ENCODE data around the gene MYG1. TPM values are rescaled to one million over a fixed set of nuclear protein-coding genes. Genes with fewer than 3 reads are reported as not detected.

MYG1 gene, protein sequence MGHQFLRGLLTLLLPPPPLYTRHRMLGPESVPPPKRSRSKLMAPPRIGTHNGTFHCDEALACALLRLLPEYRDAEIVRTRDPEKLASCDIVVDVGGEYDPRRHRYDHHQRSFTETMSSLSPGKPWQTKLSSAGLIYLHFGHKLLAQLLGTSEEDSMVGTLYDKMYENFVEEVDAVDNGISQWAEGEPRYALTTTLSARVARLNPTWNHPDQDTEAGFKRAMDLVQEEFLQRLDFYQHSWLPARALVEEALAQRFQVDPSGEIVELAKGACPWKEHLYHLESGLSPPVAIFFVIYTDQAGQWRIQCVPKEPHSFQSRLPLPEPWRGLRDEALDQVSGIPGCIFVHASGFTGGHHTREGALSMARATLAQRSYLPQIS
- 27.5 TPM for total RNA-seq

DNA sequence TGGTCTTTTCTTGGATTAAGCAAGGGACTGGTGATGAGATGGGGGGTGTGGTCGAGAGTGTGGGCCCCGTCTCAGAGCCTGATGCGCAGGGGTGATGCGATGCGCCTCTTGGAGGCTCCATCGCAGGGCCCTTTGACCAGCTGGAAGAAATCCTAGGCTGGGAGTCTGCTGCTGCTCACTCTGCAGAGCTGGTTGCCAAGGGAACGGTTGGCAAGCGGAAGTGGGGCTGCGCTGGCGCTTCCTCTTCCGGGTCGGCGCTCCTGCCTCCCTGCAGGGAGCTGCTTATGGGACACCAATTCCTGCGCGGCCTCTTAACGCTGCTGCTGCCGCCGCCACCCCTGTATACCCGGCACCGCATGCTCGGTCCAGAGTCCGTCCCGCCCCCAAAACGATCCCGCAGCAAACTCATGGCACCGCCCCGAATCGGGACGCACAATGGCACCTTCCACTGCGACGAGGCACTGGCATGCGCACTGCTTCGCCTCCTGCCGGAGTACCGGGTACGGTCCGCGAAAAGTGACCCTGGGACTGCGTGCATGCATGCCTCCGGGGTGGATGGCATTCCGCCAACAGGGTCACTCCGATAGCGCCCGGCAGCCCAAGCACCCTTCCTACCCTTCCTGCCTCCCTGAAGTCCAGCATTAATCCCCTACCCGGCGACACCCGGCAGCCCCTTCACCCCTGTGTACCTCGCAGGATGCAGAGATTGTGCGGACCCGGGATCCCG lies at the start of gene MYG1:
Gene MYG1, plus strand, starts transcription at position 242 of the 727 bp plus-strand sequence. Its CDS starts 43 bp downstream, at position 285.
- DNase-seq (ENCODE audit: low spot score in 2 of 2): peak; percentile 25 to 90
- intact Hi-C loops (cut with DNase I): loop anchor here (1.0 to 5.0 kb wide), 2 partner anchors 22 to 67 kb away; partner anchors contain the start of genes AAAS and RARG
- TF ChIP-seq, protein P1, sequence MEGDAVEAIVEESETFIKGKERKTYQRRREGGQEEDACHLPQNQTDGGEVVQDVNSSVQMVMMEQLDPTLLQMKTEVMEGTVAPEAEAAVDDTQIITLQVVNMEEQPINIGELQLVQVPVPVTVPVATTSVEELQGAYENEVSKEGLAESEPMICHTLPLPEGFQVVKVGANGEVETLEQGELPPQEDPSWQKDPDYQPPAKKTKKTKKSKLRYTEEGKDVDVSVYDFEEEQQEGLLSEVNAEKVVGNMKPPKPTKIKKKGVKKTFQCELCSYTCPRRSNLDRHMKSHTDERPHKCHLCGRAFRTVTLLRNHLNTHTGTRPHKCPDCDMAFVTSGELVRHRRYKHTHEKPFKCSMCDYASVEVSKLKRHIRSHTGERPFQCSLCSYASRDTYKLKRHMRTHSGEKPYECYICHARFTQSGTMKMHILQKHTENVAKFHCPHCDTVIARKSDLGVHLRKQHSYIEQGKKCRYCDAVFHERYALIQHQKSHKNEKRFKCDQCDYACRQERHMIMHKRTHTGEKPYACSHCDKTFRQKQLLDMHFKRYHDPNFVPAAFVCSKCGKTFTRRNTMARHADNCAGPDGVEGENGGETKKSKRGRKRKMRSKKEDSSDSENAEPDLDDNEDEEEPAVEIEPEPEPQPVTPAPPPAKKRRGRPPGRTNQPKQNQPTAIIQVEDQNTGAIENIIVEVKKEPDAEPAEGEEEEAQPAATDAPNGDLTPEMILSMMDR (IDR thresholded peaks at IDR 0.05): peak in 2 of 3 experiments; percentile 12 to 32
- H3K4me1 ChIP-seq: peaks cover 10 to 31% of the 10 kb centered on the region in 2 donors
- no peaks in the 10 kb centered on the region for H3K27me3 ChIP-seq
- peak within 1 kb of the TSS; percentile 65 to 83 for H3K4me3 ChIP-seq
- peaks cover 8 to 39% of the 10 kb centered on the region in 2 donors for H3K36me3 ChIP-seq
- peak within 1 kb of the TSS; percentile 57 to 69 for H3K27ac ChIP-seq
- H3K9me3 ChIP-seq: no peaks in the 10 kb centered on the region

DNA sequence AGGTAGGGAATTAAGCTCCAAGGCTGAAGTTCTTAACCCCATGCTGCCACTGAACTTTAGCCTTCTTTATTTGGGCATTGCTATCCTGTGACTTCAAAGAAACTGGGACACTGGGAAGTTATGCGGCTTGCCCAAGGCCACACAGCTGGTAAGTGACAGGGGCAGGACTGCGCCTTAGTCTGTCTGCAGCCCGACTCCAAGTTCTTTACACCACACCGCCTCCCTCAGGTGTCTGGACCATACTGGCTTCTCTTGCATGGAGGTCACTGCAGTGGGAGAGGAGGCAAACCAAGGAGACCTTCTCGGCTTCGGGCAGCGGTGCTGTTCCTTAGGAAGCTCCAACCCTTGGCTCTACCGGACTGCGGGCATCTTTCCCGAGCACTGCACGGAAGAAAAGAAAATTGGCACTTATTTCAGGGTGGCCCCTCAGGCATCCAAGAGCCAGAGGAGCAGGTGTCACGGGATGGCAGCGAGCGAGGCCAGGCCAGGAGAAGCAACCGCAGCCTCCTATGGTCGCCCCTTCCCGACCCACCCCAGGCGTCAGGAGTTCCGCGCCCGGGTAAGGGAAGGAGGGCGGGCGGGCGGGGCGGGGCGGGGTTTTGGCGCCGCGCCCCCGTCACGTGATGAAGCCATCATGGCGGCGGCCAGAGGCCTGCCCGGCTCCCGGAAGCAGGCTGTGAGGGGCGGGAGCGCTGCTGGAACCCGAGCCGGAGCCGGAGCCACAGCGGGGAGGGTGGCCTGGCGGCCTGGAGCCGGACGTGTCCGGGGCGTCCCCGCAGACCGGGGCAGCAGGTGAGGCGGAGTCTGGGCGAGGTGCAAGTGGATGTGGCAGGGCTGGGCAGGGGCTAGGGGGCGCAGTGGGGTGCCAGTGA lies 47.8 kb upstream of the MYG1 start:
- TF ChIP-seq, protein P1 (IDR thresholded peaks at IDR 0.05): peak; percentile 23 to 64 (median 55)
- Histone ChIP-seq H3K4me3 (peak overlapping the region; percentile 72 to 93), H3K27ac (peak overlapping the region; percentile 79 to 91), H3K4me1 (peaks cover 0 to 24% of the 10 kb centered on the region in 2 donors), H3K36me3 (peaks cover 9 to 23% of the 10 kb centered on the region in 2 donors), H3K27me3 (no peaks in the 10 kb centered on the region), H3K9me3 (no peaks in the 10 kb centered on the region)
- intact Hi-C loops (cut with DNase I): loop anchor here (1.0 kb wide), 2 partner anchors 19 to 38 kb away; partner anchors contain the start of gene RARG
- DNase-seq (ENCODE audit: low spot score in 2 of 2): peak; percentile 25 to 87

GRCh38 chr12:53252349-53252916 lies 47.1 kb upstream of the MYG1 start:
- H3K27me3 ChIP-seq: no peaks in the 10 kb centered on the region
- intact Hi-C loops (cut with DNase I): no loop called here
- peak overlapping the region; percentile 72 to 93 for H3K4me3 ChIP-seq
- TF ChIP-seq, protein P1 (IDR thresholded peaks at IDR 0.05): peak in 1 of 3 experiments; percentile 33
- peaks cover 9 to 25% of the 10 kb centered on the region in 2 donors for H3K36me3 ChIP-seq
- peak overlapping the region; percentile 79 to 91 for H3K27ac ChIP-seq
- no peaks in the 10 kb centered on the region for H3K9me3 ChIP-seq
- no peak for DNase-seq (ENCODE audit: low spot score in 2 of 2)
- peaks cover 0 to 24% of the 10 kb centered on the region in 2 donors for H3K4me1 ChIP-seq

- intact Hi-C loops (cut with DNase I): no loop called here
- Histone ChIP-seq H3K9me3 (no peaks in the 10 kb centered on the region), H3K4me1 (peaks cover 0 to 24% of the 10 kb centered on the region in 2 donors), H3K27ac (no peak overlapping the region), H3K27me3 (no peaks in the 10 kb centered on the region), H3K36me3 (peaks cover 9 to 25% of the 10 kb centered on the region in 2 donors), H3K4me3 (peak overlapping the region; percentile 72 to 93)
- no peak for DNase-seq (ENCODE audit: low spot score in 2 of 2)
- TF ChIP-seq, protein P1 (IDR thresholded peaks at IDR 0.05): no peak
Observed at GRCh38 chr12:53253298-53253697, 46.2 kb upstream of the MYG1 start.

All from ascending aorta (tissue), 2 donors.